Testis (tissue), 3 donors: ENCODE measurements around the gene PROB1. TPM values are rescaled to one million over a fixed set of nuclear protein-coding genes. Genes with fewer than 3 reads are reported as not detected.
"Not testable (repeated sequence)": the region's sequence is repeated elsewhere in the genome, so short reads cannot be mapped to it uniquely, and the experiment has no call there.

Source experiments
- DNase-seq: peaks from one replicate; pipeline ENCODE4 v3.0.0-alpha.2; 2019
- H3K27ac ChIP-seq, 2 donors: fragments of 200-600 bp; sonication (generic); one replicate each; pipeline ENCODE4 v1.5.1; 2019
- H3K27me3 ChIP-seq: fragments of 200-600 bp; sonication (generic); one replicate; pipeline ENCODE4 v1.5.1; 2019
- H3K36me3 ChIP-seq: fragments of 200-600 bp; sonication (generic); one replicate; pipeline ENCODE4 v1.5.1; 2017; ENCODE audit warnings: low read depth; ENCODE audit errors: missing control alignments
- H3K4me1 ChIP-seq: fragments of 200-600 bp; sonication (generic); one replicate; pipeline ENCODE4 v1.5.1; 2019
- H3K4me3 ChIP-seq, 2 donors: fragments of 200-600 bp; sonication (generic); one replicate each; pipeline ENCODE4 v1.5.1; 2017 to 2019
- H3K9me3 ChIP-seq: fragments of 200-600 bp; sonication (generic); one replicate; pipeline ENCODE4 v1.5.1; 2017
- CTCF ChIP-seq, 3 experiments: fragments of 450-650 bp in 2 of 3; fragments of 200-600 bp in 1 of 3; sonication (generic) in 1 of 3; IDR thresholded peaks; one replicate each; pipeline ENCODE4 v1.5.1; 2016 to 2019; ENCODE audit warnings: antibody characterized with exemption in 3 of 3, mild to moderate bottlenecking in 2 of 3, moderate library complexity in 1 of 3
- POLR2A ChIP-seq: fragments of 450-650 bp; IDR thresholded peaks from one replicate; pipeline ENCODE4 v1.6.1; 2017; ENCODE audit warnings: antibody characterized with exemption, mild to moderate bottlenecking, moderate library complexity
- WGBS, 2 donors: methylation state at CpG; one replicate each; pipeline ENCODE4 v1.1.5; 2018; 5-methylcytosine and 5-hydroxymethylcytosine counted together
- intact Hi-C: fragments of 100-400 bp; cut with DNase I; formaldehyde crosslinking; loops from one replicate; pipeline ENCODE4 v1.15.1; 2023; ENCODE audit warnings: low total_unique reads
- polyA plus RNA-seq: library from polyadenylated mRNA; stranded (reverse); fragments of 350-450 nt; fragmentation: Illumina TruSeq; extraction: RNeasy Lipid Tissue Mini Kit (QIAGEN cat#74804); gene quantifications from one replicate; pipeline ENCODE4 v1.2.3, GENCODE V29; 2014; ENCODE audit warnings: low read depth, low replicate concordance; ENCODE audit not compliant: insufficient read depth
- total RNA-seq, 2 donors: library from RNA; depleted of rRNA; stranded (reverse); fragments of >200 nt; gene quantifications; one replicate each; pipeline ENCODE4 v1.2.3, GENCODE V29; 2016

PROB1 gene
- total and polyA plus RNA-seq, 3 donors from 2014 or later = 1.5 to 3.6 (median 2.7) TPM

- intact Hi-C loops = no loop called here
- no peaks in the 10 kb centered on the region for H3K27me3 ChIP-seq
- H3K9me3 ChIP-seq = no peaks in the 10 kb centered on the region
- no peak overlapping the region for H3K27ac ChIP-seq
- no peaks in the 10 kb centered on the region for H3K4me1 ChIP-seq
- 84 to 90% methylated on average over 6 of the region's 6 CpGs for WGBS, 2 donors
- H3K36me3 ChIP-seq = no peaks in the 10 kb centered on the region
- H3K4me3 ChIP-seq = no peak overlapping the region
- DNase-seq = no peak
- TF ChIP-seq CTCF (IDR thresholded peaks at IDR 0.05) (no peak), POLR2A (no peak)
Observed at GRCh38 chr5:139361835-139362429, 33.0 kb downstream of the PROB1 start.

GRCh38 chr5:139360384-139360783, 34.5 kb downstream of the PROB1 start:
- no peaks in the 10 kb centered on the region for H3K36me3 ChIP-seq
- no peak overlapping the region for H3K27ac ChIP-seq
- intact Hi-C loops = no loop called here
- TF ChIP-seq CTCF (IDR thresholded peaks at IDR 0.05) (no peak), POLR2A (no peak)
- DNase-seq = no peak
- H3K4me1 ChIP-seq = no peaks in the 10 kb centered on the region
- H3K27me3 ChIP-seq = no peaks in the 10 kb centered on the region
- WGBS, 2 donors = 83 to 94% methylated on average over 4 of the region's 4 CpGs
- no peak overlapping the region for H3K4me3 ChIP-seq
- H3K9me3 ChIP-seq = no peaks in the 10 kb centered on the region

GRCh38 chr5:139358064-139358463, 36.8 kb downstream of the PROB1 start:
- TF ChIP-seq POLR2A = no peak
- no peak for TF ChIP-seq CTCF (IDR thresholded peaks at IDR 0.05)
- Histone ChIP-seq H3K9me3 (no peaks in the 10 kb centered on the region), H3K27me3 (no peaks in the 10 kb centered on the region), H3K27ac (no peak overlapping the region), H3K4me3 (no peak overlapping the region), H3K36me3 (no peaks in the 10 kb centered on the region), H3K4me1 (no peaks in the 10 kb centered on the region)
- intact Hi-C loops = no loop called here
- no peak for DNase-seq

GRCh38 chr5:139355900-139356299, 39.0 kb downstream of the PROB1 start:
- DNase-seq, H3K27ac ChIP-seq, H3K9me3 ChIP-seq, H3K27me3 ChIP-seq, H3K4me3 ChIP-seq, intact Hi-C loops, H3K4me1 ChIP-seq, H3K36me3 ChIP-seq: not testable (repeated sequence)
- 90 to 95% methylated on average over 8 of the region's 8 CpGs for WGBS, 2 donors

- intact Hi-C loops = no loop called here
- DNase-seq = no peak
- Histone ChIP-seq H3K4me1 (no peaks in the 10 kb centered on the region), H3K27me3 (no peaks in the 10 kb centered on the region), H3K36me3 (no peaks in the 10 kb centered on the region), H3K4me3 (no peak overlapping the region), H3K27ac (no peak overlapping the region), H3K9me3 (no peaks in the 10 kb centered on the region)
- WGBS, 2 donors = 69 to 72% methylated on average over 3 of the region's 3 CpGs
- no peak for TF ChIP-seq CTCF (IDR thresholded peaks at IDR 0.05)
- TF ChIP-seq POLR2A = no peak
Observed at GRCh38 chr5:139354186-139354585, 40.7 kb downstream of the PROB1 start.

- H3K27me3 ChIP-seq, H3K27ac ChIP-seq, H3K9me3 ChIP-seq, H3K36me3 ChIP-seq, DNase-seq, intact Hi-C loops, H3K4me1 ChIP-seq, H3K4me3 ChIP-seq: not testable (repeated sequence)
- 88 to 89% methylated on average over 9 of the region's 9 CpGs for WGBS, 2 donors
Observed at GRCh38 chr5:139347863-139348262, 47.0 kb downstream of the PROB1 start.

GRCh38 chr5:139345442-139345841, 49.5 kb downstream of the PROB1 start:
- 87% methylated on average over 8 of the region's 8 CpGs for WGBS, 2 donors
- H3K9me3 ChIP-seq, H3K27me3 ChIP-seq, H3K4me3 ChIP-seq, intact Hi-C loops, DNase-seq, H3K27ac ChIP-seq, H3K4me1 ChIP-seq, H3K36me3 ChIP-seq: not testable (repeated sequence)
